Measurements from ENCODE around the gene COPB2. TPM values are rescaled to one million over a fixed set of nuclear protein-coding genes. Genes with fewer than 3 reads are reported as not detected.

Gene COPB2
- total RNA-seq, 1 experiment from 2014 or later, result 98.7 TPM

DNA sequence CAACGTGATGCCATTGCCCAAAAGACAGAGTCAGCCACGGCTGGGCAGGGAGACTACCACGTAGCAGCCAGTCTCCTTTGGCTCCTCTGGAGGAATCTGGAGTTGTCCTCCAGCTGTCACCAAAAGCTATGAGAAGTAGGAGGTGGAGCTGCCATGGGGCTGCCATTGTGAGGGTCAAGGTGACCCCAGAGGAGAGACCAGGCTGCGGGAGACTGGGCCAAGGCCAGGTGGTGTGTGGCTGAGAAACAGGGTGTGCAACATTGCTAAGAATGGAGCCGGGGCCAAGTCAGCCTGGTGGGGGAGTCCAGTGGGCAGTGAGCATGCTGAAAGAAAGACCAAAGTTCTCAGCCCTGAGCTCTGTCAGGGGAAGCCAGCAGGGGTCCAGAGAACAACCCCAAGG is 75.5 kb downstream of the COPB2 start:
- in situ Hi-C loops (cut with HindIII; ENCODE audit: low sequenced_read_pairs), result loop anchor here (25.0 kb wide), 1 partner anchor 352 kb away; no protein-coding TSS in a partner anchor

DNA sequence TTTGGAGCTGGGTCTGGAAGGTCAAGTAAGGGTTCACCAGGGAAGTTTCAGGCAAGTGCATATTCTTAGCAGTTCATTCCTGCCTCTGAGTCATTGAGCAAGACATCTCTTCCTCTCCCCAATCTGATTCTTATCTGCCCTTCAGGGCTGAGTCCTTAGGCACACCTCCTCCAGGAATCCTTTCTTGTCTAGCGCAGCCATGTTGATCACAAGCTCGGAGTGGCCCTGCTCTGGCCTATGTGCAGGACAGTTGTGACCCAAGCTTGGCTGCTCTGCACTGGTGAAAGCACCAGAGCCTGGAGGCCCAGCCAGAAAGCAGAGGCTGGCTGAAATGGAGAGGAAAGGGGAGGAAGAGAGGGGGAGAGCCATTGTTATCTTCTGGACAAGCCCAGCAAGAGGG is 76.5 kb downstream of the COPB2 start:
- in situ Hi-C loops (cut with HindIII; ENCODE audit: low sequenced_read_pairs), result loop anchor here (25.0 kb wide), 1 partner anchor 351 kb away; no protein-coding TSS in a partner anchor
- DNase-seq (ENCODE audit: low spot score), result no peak

More for the DNA sequence above, 75.5 kb downstream of the COPB2 start:
- no peak for DNase-seq (ENCODE audit: low spot score)

DNA sequence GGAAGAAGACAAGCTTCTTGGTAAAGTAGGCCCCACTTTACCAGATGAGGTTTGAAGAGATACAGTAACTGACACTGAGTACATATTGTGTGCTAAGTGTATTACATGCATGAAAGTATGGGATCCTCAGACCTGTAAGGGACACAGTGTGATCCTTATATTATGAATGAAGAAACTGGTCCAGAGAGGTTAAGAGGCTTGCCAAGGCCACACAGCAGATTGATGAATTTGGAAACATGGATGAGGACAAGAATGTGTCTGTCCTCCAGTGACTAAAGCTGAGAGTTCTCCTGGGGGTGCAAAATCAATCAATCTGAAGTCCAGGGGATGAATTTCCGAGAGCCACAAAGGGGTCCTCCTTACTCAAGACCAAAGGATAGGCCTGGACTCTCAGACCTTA is 77.0 kb downstream of the COPB2 start:
- in situ Hi-C loops (cut with HindIII; ENCODE audit: low sequenced_read_pairs), result loop anchor here (25.0 kb wide), 1 partner anchor 350 kb away; no protein-coding TSS in a partner anchor
- DNase-seq (ENCODE audit: low spot score), result no peak

DNA sequence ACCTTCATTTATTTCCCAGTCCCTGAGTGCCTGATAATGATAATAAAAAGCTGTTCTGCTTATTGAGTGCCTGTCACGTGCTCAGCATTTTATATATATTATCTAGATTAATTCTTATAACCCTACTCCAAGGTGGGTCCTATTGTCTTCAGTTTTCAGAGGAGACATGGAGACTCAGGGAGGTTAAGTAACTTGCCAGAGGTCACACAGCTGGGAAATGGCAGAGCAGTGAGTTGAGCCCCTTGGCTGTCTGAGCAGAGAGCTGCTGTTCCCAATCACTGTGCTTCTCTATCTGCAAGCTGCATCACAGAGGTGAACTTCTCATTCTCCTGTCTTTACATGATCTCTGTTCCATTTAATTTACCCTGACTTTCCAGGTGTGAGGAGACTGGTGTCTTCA is 77.9 kb downstream of the COPB2 start:
- in situ Hi-C loops (cut with HindIII; ENCODE audit: low sequenced_read_pairs), result loop anchor here (25.0 kb wide), 1 partner anchor 349 kb away; no protein-coding TSS in a partner anchor
- no peak for DNase-seq (ENCODE audit: low spot score)

DNA sequence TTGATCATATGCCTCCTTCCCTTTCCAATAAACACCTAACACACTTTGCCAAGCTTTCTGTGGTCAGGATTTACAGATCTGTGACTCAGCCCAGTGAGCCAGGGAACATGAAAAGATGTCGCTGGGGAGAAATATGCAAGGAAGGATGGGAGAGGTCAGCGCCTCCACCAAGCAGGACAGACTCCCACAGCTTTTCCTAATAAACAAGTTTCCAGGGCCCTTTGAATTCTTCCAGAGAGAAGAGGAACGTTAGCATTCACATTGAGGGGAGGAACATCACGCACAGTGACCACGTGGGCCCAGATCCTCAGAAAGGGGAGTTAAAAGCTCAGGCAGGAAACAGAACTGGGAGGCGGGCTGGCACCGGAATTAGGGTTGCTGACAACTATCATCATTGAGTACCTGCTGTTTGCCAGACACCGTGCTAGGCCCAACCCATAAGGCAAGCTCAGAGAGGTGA is 78.9 kb downstream of the COPB2 start:
- in situ Hi-C loops (cut with HindIII; ENCODE audit: low sequenced_read_pairs), result loop anchor here (25.0 kb wide), 1 partner anchor 348 kb away; no protein-coding TSS in a partner anchor
- no peak for DNase-seq (ENCODE audit: low spot score)

DNA sequence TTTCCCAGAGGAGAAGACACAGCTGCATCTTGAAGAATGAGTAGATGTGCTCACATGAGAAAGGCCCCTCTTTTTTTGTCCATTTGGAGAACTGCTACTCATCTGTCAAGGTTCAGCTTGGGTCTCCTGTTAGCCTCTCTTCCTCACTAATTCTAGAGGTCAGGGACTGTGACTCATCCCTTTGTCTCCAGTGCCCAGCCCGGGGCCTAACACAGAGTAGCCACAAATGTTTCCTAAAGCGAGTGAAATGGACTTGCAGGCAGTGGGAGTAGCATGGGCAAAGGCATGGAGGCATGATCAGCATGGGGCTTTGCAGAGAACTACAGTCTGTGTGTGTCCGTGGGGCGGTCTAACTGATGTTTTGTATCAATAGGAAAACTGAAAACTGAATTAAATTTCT is 79.6 kb downstream of the COPB2 start:
- in situ Hi-C loops (cut with HindIII; ENCODE audit: low sequenced_read_pairs), result loop anchor here (25.0 kb wide), 1 partner anchor 348 kb away; no protein-coding TSS in a partner anchor
- DNase-seq (ENCODE audit: low spot score), result no peak

DNA sequence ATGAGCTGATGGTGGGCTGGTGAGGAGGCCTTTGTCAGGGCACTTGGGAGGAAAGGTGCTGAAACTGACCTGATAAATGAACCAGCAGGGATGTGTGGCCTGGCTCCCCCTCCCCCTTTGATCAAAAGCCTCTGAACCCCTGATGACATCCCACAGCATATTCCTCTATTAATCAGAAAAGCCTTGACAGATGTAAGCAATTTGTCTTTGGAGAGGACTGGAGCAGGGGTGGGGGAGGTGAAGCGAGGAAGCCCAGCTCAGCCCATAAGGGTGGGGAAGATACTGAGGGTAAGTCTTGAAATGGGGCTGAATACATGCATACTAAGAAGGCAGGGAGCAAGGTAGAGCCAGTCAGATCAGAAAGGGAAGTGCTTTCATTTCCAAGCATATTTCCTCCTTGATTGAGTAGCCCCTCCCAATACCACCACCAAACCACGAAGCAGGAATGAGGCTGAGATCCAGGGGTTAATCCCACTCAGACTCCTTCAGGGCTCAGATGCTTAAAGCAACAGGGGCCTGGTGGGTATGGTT is 80.3 kb downstream of the COPB2 start:
- in situ Hi-C loops (cut with HindIII; ENCODE audit: low sequenced_read_pairs), result loop anchor here (25.0 kb wide), 1 partner anchor 347 kb away; no protein-coding TSS in a partner anchor
- DNase-seq (ENCODE audit: low spot score), result no peak

DNA sequence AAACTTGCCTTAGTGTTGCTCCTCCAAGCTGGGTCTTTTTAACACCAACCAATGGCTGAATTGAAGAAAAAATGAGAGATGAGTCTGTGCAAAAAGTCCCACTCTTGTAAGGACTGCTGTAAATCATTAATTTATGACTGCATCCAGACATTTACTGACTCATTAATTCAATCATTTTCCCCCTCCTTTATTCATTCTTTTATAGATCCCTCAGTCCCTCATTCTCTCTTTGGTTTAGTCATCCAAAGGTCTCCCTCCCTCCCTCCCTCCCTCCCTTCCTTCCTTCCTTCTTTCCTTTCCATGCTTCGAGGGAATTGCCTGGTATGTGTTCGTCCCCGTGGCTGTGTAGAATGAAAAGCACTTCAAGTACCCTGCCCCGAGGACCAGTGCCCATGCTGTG is 80.9 kb downstream of the COPB2 start:
- no peak for DNase-seq (ENCODE audit: low spot score)
- in situ Hi-C loops (cut with HindIII; ENCODE audit: low sequenced_read_pairs), result loop anchor here (25.0 kb wide), 1 partner anchor 346 kb away; no protein-coding TSS in a partner anchor

DNA sequence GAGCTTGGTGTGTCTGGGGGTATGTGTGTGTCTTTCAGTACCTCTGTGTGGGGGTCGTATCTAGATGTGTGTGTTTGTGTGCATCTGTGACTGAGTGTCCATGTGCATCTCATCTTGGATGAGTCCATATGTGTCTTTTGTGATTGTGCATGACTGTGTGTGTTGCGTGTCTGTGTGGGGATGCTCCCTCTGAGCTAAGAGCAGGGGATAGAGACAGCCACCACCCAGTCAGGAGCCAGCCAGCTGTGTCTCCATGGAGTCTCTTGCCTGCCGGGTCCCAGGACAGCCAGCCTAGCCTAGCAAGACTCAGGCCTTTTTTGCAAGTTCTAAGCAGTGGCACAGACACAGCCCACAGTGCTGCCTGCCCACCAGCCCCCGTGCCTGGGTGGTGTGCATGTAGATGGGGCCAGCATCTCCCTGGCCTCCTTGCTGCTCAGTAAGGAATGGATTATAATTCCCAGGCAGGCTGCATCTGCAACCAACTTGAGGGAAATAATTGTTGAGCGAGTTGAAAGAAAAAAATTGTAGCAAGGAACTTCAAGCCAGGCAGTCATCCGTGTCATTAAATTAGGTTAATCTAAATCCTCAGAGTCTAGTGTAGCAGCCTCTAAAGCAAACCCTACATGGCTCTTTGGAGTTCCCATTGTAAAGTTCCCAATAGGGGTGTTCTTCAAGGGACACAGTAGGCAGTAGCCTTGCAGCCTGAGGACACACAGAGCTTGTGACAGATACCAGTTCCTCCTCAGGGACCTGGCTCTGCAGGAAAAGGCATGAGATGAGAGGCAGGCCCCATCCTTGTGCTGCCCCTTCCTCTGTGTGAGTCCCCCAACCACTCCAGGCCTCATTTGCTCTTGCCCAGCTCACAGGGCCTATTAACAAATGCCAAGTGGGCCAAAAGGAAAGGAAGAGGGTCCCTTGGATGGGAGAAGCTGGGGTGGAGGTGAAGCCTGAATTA is 81.6 kb downstream of the COPB2 start:
- in situ Hi-C loops (cut with HindIII; ENCODE audit: low sequenced_read_pairs), result loop anchor here (25.0 kb wide), 1 partner anchor 346 kb away; no protein-coding TSS in a partner anchor

More for the DNA sequence above, 81.6 kb downstream of the COPB2 start:
- DNase-seq (ENCODE audit: low spot score), result no peak

Other genes with a start within 250 kb of the COPB2 start
- gene MRPS22, start 45.6 kb downstream of the COPB2 start, total RNA-seq (2014; rRNA removed; shearing (Covaris generic)), result 120 and 201 TPM in 2 replicates
- not detected in 2 replicates for gene RBP2, start 86.9 kb upstream of the COPB2 start, total RNA-seq (2014; rRNA removed; shearing (Covaris generic))
- not detected in 2 replicates for gene RBP1, start 150.1 kb upstream of the COPB2 start, total RNA-seq (2014; rRNA removed; shearing (Covaris generic))

All from G401 (cell line).